HL-60 (cell line): ENCODE measurements around the gene MSMO1.

Experiments
- DNase-seq, 2 experiments: peaks; one replicate each; pipeline ENCODE4 v3.0.0-alpha.2; 2010 to 2020; ENCODE audit warnings: low read depth in 1 of 2, low spot score in 1 of 2
- H3K27ac ChIP-seq: fragments of 250-450 bp; sonication (Bioruptor Pico); replicated peaks from 2 replicates; pipeline ENCODE4 v1.5.1; 2020; ENCODE audit warnings: mild to moderate bottlenecking, moderate library complexity
- H3K27me3 ChIP-seq: fragments of 250-450 bp; sonication (Bioruptor Pico); 2 replicates; pipeline ENCODE4 v1.5.1; 2021; ENCODE audit warnings: mild to moderate bottlenecking, moderate library complexity; ENCODE audit not compliant: insufficient read depth, poor library complexity, severe bottlenecking
- H3K4me3 ChIP-seq: replicated peaks from 2 replicates; pipeline ENCODE4 v1.5.1; 2011; ENCODE audit warnings: mild to moderate bottlenecking, control low read depth, low read length; ENCODE audit not compliant: insufficient read depth
- CTCF ChIP-seq: IDR thresholded peaks from one replicate; pipeline ENCODE4 v1.5.1; 2011; ENCODE audit warnings: low read length, control low read depth, inconsistent platforms; ENCODE audit not compliant: insufficient read depth
- GABPA ChIP-seq: IDR thresholded peaks from 2 replicates; pipeline ENCODE4 v1.6.1; 2012; ENCODE audit warnings: low read depth
- POLR2AphosphoS5 ChIP-seq: IDR thresholded peaks from 2 replicates; pipeline ENCODE4 v1.6.1; 2012; ENCODE audit warnings: low read depth
- REST ChIP-seq: IDR thresholded peaks from 2 replicates; pipeline ENCODE4 v1.6.1; 2012; ENCODE audit warnings: low read depth; ENCODE audit not compliant: insufficient replicate concordance
- SPI1 ChIP-seq: IDR thresholded peaks from 2 replicates; pipeline ENCODE4 v1.6.1; 2012; ENCODE audit warnings: low read depth, mild to moderate bottlenecking, borderline replicate concordance

The MSMO1 gene

GRCh38 chr4:165375465-165375864 is 48.0 kb downstream of the MSMO1 start:
- Histone ChIP-seq H3K27me3 (peaks cover 28% of the 10 kb centered on the region), H3K27ac (no peak overlapping the region), H3K4me3 (no peak overlapping the region)
- DNase-seq: no peak
- TF ChIP-seq CTCF: no peak
- no peak for TF ChIP-seq POLR2AphosphoS5
- TF ChIP-seq SPI1: no peak
- no peak for TF ChIP-seq REST
- TF ChIP-seq GABPA: no peak

GRCh38 chr4:165378398-165378744 is 50.9 kb downstream of the MSMO1 start:
- no peak overlapping the region for H3K4me3 ChIP-seq

More at GRCh38 chr4:165378398-165378744, 50.9 kb downstream of the MSMO1 start:
- no peak for TF ChIP-seq CTCF
- TF ChIP-seq POLR2AphosphoS5: no peak
- TF ChIP-seq SPI1: no peak
- no peak for TF ChIP-seq REST
- no peak for TF ChIP-seq GABPA
- H3K27me3 ChIP-seq: peaks cover 33% of the 10 kb centered on the region
- H3K27ac ChIP-seq: no peak overlapping the region
- DNase-seq: no peak
